HL-60 (cell line): ENCODE measurements around the gene ANO2.

ENCODE experiments used
- DNase-seq, 2 experiments: peaks; one replicate each; pipeline ENCODE4 v3.0.0-alpha.2; 2010 to 2020; ENCODE audit warnings: low read depth in 1 of 2, low spot score in 1 of 2
- H3K27ac ChIP-seq: fragments of 250-450 bp; sonication (Bioruptor Pico); replicated peaks from 2 replicates; pipeline ENCODE4 v1.5.1; 2020; ENCODE audit warnings: mild to moderate bottlenecking, moderate library complexity
- H3K27me3 ChIP-seq: fragments of 250-450 bp; sonication (Bioruptor Pico); 2 replicates; pipeline ENCODE4 v1.5.1; 2021; ENCODE audit warnings: mild to moderate bottlenecking, moderate library complexity; ENCODE audit not compliant: insufficient read depth, poor library complexity, severe bottlenecking
- H3K4me3 ChIP-seq: replicated peaks from 2 replicates; pipeline ENCODE4 v1.5.1; 2011; ENCODE audit warnings: mild to moderate bottlenecking, control low read depth, low read length; ENCODE audit not compliant: insufficient read depth
- GABPA ChIP-seq: IDR thresholded peaks from 2 replicates; pipeline ENCODE4 v1.6.1; 2012; ENCODE audit warnings: low read depth
- POLR2AphosphoS5 ChIP-seq: IDR thresholded peaks from 2 replicates; pipeline ENCODE4 v1.6.1; 2012; ENCODE audit warnings: low read depth
- SPI1 ChIP-seq: IDR thresholded peaks from 2 replicates; pipeline ENCODE4 v1.6.1; 2012; ENCODE audit warnings: low read depth, mild to moderate bottlenecking, borderline replicate concordance
- TF ChIP-seq, protein P1 (sequence below): IDR thresholded peaks from one replicate; pipeline ENCODE4 v1.5.1; 2011; ENCODE audit warnings: low read length, control low read depth, inconsistent platforms; ENCODE audit not compliant: insufficient read depth
- TF ChIP-seq, protein P2 (sequence below): IDR thresholded peaks from 2 replicates; pipeline ENCODE4 v1.6.1; 2012; ENCODE audit warnings: low read depth; ENCODE audit not compliant: insufficient replicate concordance

ANO2 gene

DNA sequence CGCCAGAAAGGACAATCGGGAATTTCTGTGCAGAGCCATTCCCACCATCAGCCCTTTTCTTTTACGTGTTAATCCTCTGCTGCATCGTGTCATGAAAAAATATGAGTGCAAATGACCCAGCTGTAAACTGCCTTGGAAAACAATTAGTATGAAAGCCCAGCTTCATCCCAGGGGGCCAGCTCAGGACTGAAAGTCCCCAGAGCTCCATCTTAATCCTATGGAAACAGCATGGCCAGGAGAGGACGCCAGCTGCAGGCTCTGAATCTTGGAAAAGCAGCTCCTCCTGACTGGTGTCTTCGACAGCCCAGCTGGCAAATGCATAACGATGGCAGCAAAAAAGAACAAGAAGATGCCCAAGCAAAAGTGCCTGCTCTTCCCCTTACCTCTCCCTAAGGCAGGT, 321.6 kb downstream of the ANO2 start:
- TF ChIP-seq, protein P1, sequence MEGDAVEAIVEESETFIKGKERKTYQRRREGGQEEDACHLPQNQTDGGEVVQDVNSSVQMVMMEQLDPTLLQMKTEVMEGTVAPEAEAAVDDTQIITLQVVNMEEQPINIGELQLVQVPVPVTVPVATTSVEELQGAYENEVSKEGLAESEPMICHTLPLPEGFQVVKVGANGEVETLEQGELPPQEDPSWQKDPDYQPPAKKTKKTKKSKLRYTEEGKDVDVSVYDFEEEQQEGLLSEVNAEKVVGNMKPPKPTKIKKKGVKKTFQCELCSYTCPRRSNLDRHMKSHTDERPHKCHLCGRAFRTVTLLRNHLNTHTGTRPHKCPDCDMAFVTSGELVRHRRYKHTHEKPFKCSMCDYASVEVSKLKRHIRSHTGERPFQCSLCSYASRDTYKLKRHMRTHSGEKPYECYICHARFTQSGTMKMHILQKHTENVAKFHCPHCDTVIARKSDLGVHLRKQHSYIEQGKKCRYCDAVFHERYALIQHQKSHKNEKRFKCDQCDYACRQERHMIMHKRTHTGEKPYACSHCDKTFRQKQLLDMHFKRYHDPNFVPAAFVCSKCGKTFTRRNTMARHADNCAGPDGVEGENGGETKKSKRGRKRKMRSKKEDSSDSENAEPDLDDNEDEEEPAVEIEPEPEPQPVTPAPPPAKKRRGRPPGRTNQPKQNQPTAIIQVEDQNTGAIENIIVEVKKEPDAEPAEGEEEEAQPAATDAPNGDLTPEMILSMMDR = no peak
- no peak for TF ChIP-seq POLR2AphosphoS5
- TF ChIP-seq, protein P2, sequence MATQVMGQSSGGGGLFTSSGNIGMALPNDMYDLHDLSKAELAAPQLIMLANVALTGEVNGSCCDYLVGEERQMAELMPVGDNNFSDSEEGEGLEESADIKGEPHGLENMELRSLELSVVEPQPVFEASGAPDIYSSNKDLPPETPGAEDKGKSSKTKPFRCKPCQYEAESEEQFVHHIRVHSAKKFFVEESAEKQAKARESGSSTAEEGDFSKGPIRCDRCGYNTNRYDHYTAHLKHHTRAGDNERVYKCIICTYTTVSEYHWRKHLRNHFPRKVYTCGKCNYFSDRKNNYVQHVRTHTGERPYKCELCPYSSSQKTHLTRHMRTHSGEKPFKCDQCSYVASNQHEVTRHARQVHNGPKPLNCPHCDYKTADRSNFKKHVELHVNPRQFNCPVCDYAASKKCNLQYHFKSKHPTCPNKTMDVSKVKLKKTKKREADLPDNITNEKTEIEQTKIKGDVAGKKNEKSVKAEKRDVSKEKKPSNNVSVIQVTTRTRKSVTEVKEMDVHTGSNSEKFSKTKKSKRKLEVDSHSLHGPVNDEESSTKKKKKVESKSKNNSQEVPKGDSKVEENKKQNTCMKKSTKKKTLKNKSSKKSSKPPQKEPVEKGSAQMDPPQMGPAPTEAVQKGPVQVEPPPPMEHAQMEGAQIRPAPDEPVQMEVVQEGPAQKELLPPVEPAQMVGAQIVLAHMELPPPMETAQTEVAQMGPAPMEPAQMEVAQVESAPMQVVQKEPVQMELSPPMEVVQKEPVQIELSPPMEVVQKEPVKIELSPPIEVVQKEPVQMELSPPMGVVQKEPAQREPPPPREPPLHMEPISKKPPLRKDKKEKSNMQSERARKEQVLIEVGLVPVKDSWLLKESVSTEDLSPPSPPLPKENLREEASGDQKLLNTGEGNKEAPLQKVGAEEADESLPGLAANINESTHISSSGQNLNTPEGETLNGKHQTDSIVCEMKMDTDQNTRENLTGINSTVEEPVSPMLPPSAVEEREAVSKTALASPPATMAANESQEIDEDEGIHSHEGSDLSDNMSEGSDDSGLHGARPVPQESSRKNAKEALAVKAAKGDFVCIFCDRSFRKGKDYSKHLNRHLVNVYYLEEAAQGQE = no peak
- TF ChIP-seq SPI1 = no peak
- TF ChIP-seq GABPA = no peak
- no peaks in the 10 kb centered on the region for H3K27me3 ChIP-seq
- no peak overlapping the region for H3K27ac ChIP-seq
- DNase-seq = no peak
- no peak overlapping the region for H3K4me3 ChIP-seq

DNA sequence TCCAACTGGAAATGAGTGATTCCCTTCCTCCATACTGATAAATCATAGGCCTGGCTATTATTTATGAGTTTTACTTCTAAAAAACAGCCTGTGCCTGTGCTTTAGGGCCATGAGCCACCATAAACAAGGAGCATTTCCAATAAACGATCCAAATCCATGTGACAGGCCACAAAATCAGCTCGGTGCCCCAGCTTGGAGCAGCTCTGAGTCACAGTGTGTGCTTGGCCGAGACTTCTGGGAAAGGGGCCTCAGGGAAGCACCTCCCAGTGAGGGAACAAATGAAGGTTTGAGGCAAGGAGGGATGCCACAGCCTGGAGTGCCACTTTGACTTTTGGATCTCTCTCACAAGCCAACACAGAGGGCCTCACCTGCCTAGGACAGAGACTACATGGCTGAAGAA, 322.8 kb downstream of the ANO2 start:
- H3K27ac ChIP-seq = no peak overlapping the region
- no peak for DNase-seq
- no peak for TF ChIP-seq GABPA
- no peak for TF ChIP-seq POLR2AphosphoS5
- TF ChIP-seq, protein P1 = no peak
- TF ChIP-seq SPI1 = no peak
- TF ChIP-seq, protein P2 = no peak
- H3K4me3 ChIP-seq = no peak overlapping the region
- no peaks in the 10 kb centered on the region for H3K27me3 ChIP-seq

DNA sequence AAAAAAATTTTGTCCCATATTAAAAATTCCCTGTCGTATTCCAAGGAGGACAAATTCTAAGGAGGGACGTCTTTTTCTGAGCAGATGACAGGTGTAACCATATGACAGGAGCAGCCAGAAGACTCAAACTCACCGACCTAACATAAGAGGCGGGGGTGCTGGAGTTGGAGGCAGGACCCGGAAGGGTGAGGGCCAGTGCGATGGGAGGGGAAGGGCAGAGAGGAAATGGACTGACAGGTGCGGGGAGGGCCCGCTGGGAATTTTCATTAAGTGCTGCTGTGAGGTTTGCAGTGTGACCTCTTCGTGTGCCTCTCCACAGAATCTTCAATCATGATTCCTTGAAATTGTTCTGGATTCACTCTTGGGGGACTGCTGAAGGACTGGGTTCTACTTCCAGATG, 323.7 kb downstream of the ANO2 start:
- no peaks in the 10 kb centered on the region for H3K27me3 ChIP-seq
- DNase-seq = no peak
- no peak overlapping the region for H3K4me3 ChIP-seq
- no peak overlapping the region for H3K27ac ChIP-seq
- TF ChIP-seq, protein P1 = no peak
- TF ChIP-seq SPI1 = no peak
- TF ChIP-seq, protein P2 = no peak
- no peak for TF ChIP-seq POLR2AphosphoS5
- TF ChIP-seq GABPA = no peak
